ENCODE data around the gene HOXC12.

HOXC12 gene

DNA sequence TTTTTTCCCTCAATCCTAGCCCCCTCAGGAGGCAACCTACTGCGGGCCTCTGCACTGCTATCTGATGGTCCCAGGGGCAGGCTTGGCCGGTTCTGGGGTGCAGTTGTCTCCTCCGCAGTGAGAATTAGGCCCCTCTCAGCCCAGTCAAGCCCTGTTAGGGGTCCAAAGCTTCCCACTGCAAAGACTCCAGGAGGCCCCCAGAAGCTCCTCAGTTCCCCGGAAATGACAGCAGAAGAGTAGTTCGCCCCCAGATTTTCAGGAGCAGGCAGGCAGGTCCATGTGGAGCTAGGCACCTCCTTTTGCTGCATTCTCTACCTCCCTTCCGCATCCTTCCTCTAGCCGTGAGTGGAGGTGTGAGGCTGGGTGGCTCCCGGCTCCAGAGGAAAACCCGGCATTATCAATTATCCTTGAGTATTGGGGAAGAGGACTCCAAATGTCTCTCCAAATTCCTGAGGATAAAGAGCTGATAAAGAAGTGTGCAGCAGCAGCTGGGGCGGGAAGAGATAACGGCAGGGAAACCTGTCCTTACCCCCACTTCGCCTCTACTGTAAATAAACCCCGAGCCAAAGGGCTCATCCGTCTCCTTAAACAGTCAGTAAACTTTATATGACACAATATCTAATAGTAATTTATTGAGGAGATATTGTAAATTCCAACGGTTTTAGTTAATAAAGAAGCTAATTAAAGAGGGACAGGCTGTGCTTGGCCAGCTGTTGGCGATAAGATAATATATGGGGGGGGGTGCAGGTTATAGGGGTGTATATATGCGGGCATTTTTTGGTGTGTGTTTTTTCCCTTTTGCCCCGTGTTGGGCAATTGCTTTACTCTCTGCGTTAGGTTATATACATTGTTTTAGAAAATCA is 641 bp upstream of the HOXC12 start:
- Histone ChIP-seq H3K36me3 (ENCODE audit: insufficient read depth, low read length) (no peaks in the 10 kb centered on the region), H2AFZ (ENCODE audit: low read depth, low read length) (no peak overlapping the region), H3K4me2 (ENCODE audit: insufficient read depth, low read length) (no peak overlapping the region), H3K9me3 (ENCODE audit: insufficient read depth, low read length, severe bottlenecking) (no peaks in the 10 kb centered on the region), H3K9ac (ENCODE audit: low read depth, low read length) (no peak overlapping the region), H3K79me2 (ENCODE audit: insufficient read depth, low read length) (no peaks in the 10 kb centered on the region), H4K20me1 (ENCODE audit: insufficient read depth, low read length) (no peaks in the 10 kb centered on the region), H3K27me3 (ENCODE audit: insufficient read depth, low read length, poor library complexity) (peaks cover 64% of the 10 kb centered on the region), H3K4me1 (ENCODE audit: insufficient read depth, low read length) (no peaks in the 10 kb centered on the region), H3K27ac (ENCODE audit: low read length) (no peak overlapping the region), H3K4me3 (ENCODE audit: low read depth in 1 of 2, low read length in 2 of 2) (no peak overlapping the region)
- TF ChIP-seq, protein P1, sequence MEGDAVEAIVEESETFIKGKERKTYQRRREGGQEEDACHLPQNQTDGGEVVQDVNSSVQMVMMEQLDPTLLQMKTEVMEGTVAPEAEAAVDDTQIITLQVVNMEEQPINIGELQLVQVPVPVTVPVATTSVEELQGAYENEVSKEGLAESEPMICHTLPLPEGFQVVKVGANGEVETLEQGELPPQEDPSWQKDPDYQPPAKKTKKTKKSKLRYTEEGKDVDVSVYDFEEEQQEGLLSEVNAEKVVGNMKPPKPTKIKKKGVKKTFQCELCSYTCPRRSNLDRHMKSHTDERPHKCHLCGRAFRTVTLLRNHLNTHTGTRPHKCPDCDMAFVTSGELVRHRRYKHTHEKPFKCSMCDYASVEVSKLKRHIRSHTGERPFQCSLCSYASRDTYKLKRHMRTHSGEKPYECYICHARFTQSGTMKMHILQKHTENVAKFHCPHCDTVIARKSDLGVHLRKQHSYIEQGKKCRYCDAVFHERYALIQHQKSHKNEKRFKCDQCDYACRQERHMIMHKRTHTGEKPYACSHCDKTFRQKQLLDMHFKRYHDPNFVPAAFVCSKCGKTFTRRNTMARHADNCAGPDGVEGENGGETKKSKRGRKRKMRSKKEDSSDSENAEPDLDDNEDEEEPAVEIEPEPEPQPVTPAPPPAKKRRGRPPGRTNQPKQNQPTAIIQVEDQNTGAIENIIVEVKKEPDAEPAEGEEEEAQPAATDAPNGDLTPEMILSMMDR (IDR thresholded peaks at IDR 0.05; ENCODE audit: borderline replicate concordance, extremely low read depth, low read length, poor library complexity, severe bottlenecking) = no peak
- TF ChIP-seq EZH2 (IDR thresholded peaks at IDR 0.05; ENCODE audit: borderline replicate concordance, low read depth, low read length, severe bottlenecking) = peak; percentile 23
- ATAC-seq (ENCODE audit: insufficient read depth, low read depth) (no peak), DNase-seq (no peak)

GRCh38 chr12:53955036-53955775 is 503 bp downstream of the HOXC12 start:
- ATAC-seq (ENCODE audit: insufficient read depth, low read depth) (no peak), DNase-seq (no peak)
- Histone ChIP-seq H3K9me3 (ENCODE audit: insufficient read depth, low read length, severe bottlenecking) (no peaks in the 10 kb centered on the region), H3K79me2 (ENCODE audit: insufficient read depth, low read length) (no peaks in the 10 kb centered on the region), H3K9ac (ENCODE audit: low read depth, low read length) (no peak overlapping the region), H3K27ac (ENCODE audit: low read length) (no peak overlapping the region), H3K36me3 (ENCODE audit: insufficient read depth, low read length) (no peaks in the 10 kb centered on the region), H3K4me3 (ENCODE audit: low read depth in 1 of 2, low read length in 2 of 2) (no peak overlapping the region), H4K20me1 (ENCODE audit: insufficient read depth, low read length) (no peaks in the 10 kb centered on the region), H3K4me2 (ENCODE audit: insufficient read depth, low read length) (no peak overlapping the region), H3K4me1 (ENCODE audit: insufficient read depth, low read length) (no peaks in the 10 kb centered on the region), H2AFZ (ENCODE audit: low read depth, low read length) (no peak overlapping the region), H3K27me3 (ENCODE audit: insufficient read depth, low read length, poor library complexity) (peaks cover 67% of the 10 kb centered on the region)
- TF ChIP-seq EZH2 (IDR thresholded peaks at IDR 0.05; ENCODE audit: borderline replicate concordance, low read depth, low read length, severe bottlenecking) = no peak
- TF ChIP-seq, protein P1 (IDR thresholded peaks at IDR 0.05; ENCODE audit: borderline replicate concordance, extremely low read depth, low read length, poor library complexity, severe bottlenecking) = no peak

DNA sequence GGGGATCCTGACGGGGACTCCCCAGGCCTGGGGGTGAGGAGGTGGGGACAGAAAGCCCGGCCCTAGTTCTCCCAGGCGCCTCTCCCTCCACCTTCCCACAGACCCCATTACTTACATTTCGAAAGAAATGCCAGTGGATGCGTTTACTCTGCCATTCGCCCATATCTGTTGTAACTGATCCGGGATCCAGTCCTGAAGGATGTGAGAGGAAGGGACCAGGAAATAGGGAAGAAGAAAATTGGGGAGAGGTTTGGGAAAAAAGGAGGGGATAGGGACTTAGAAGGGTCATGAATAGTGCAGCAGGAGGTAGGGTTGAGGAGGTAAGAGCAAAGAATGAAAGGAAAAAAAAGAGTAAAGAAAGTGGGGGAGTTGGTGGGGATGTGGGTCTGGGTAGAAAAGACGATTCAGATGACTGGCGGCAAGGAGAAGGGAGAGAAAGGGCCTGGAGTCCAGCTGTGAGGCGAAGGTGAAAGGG is 1.1 kb downstream of the HOXC12 start:
- Histone ChIP-seq H3K27me3 (ENCODE audit: insufficient read depth, low read length, poor library complexity) (peaks cover 64% of the 10 kb centered on the region), H4K20me1 (ENCODE audit: insufficient read depth, low read length) (no peaks in the 10 kb centered on the region), H3K4me3 (ENCODE audit: low read depth in 1 of 2, low read length in 2 of 2) (no peak overlapping the region)

More for the DNA sequence above, 1.1 kb downstream of the HOXC12 start:
- TF ChIP-seq, protein P1 (IDR thresholded peaks at IDR 0.05; ENCODE audit: borderline replicate concordance, extremely low read depth, low read length, poor library complexity, severe bottlenecking) = no peak
- no peak for TF ChIP-seq EZH2 (IDR thresholded peaks at IDR 0.05; ENCODE audit: borderline replicate concordance, low read depth, low read length, severe bottlenecking)
- no peaks in the 10 kb centered on the region for H3K36me3 ChIP-seq (ENCODE audit: insufficient read depth, low read length)
- no peak overlapping the region for H3K9ac ChIP-seq (ENCODE audit: low read depth, low read length)
- H3K4me2 ChIP-seq (ENCODE audit: insufficient read depth, low read length) = no peak overlapping the region
- H2AFZ ChIP-seq (ENCODE audit: low read depth, low read length) = no peak overlapping the region
- no peaks in the 10 kb centered on the region for H3K4me1 ChIP-seq (ENCODE audit: insufficient read depth, low read length)
- H3K9me3 ChIP-seq (ENCODE audit: insufficient read depth, low read length, severe bottlenecking) = no peaks in the 10 kb centered on the region
- DNase-seq (no peak), ATAC-seq (ENCODE audit: insufficient read depth, low read depth) (no peak)
- H3K27ac ChIP-seq (ENCODE audit: low read length) = no peak overlapping the region
- H3K79me2 ChIP-seq (ENCODE audit: insufficient read depth, low read length) = no peaks in the 10 kb centered on the region
